NCI-H1105 treated with DMSO at 0.1 percent for 48 hours (cell line): ENCODE data around the gene PSMG1.
"Not testable (repeated sequence)": the region's sequence is repeated elsewhere in the genome, so short reads cannot be mapped to it uniquely, and the experiment has no call there.

Experiments
- DNase-seq: peaks from one replicate; lab custom pipeline; 2025; lab: John Stamatoyannopoulos, UW

Gene PSMG1

DNA sequence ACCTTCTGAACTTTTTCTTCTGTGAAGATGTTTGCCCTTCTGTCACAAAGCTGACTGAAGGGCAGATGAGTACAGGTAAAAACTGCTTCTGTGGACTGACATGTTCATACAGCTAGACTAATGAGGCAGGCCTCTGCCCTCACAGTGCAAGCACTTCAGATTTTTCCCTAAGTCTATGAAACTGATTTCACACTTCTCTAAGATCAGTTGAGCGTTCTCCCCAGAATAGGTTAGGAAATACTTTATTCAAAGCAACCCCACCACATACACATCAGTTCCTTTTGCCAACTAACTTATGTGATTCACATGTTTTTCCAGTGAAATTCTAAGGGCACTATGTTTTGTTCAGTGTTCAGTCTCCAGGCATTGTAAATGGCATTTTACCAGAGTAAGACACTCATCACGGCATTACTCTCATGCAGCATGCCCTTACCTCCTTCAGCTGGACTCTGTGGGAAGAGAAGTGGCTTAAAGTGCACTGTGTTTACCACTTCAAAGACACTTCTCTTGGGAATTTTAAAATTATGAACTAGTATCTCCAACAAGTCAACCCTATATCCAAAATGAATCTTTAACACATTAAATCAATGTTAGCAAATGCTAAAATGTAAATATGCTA lies 5.4 kb upstream of the PSMG1 start:
- DNase-seq, result no peak

DNA sequence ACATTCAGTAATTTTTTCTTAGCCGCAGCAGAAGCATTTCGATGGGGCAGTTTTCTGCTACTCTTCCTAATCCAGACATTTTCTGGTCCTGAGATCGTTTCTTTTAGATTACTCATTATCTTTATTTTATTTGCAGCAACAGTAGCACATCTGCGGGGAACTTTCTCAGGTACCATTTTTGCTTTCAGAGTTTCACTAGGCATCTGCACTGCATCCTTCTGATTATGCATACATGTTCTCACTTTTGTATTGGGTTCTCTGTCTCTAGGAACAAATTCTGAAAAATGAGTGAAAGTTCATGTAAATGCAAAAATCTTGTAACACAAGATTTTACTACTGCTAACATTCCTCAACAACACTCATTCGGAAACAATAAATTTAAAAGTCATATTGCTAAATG lies 3.9 kb upstream of the PSMG1 start:
- no peak for DNase-seq

DNA sequence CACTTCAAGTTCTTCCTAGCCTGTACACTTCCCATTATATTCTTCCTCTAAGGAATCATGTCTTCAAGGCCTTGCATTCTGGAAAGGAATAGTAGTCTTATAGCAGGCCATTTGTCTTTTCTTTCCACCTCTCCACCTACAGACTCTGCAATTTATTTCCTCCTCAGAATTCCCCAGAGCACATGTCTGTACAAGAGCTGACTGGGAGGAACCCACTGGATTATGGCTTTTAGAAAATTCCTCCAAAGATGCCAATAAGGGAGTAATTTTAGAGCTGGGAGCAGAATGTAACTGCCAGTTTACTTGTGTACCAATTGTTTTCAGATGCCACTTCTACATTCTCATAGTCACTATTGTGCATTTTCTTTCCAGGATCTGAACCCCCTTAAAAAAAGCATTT lies 3.4 kb upstream of the PSMG1 start:
- DNase-seq, result no peak

DNA sequence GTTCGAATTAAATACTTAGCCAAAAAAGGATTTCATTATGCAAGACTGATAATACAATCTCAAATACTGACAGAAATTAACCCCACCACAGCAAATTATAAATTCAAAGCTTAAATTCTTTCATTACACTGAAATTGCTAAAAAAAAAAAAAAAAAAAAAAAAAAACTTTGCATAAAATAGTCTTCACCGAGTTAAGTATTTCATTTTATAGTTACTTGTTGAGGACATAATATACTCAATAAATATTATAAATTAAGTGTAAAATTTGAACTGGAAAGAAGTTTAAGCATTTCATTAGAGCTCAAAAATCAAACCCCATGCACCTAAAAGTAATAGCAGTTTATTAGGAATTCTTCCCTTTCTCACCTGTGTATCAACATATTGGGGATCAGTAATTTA lies 1.9 kb upstream of the PSMG1 start:
- no peak for DNase-seq

DNA sequence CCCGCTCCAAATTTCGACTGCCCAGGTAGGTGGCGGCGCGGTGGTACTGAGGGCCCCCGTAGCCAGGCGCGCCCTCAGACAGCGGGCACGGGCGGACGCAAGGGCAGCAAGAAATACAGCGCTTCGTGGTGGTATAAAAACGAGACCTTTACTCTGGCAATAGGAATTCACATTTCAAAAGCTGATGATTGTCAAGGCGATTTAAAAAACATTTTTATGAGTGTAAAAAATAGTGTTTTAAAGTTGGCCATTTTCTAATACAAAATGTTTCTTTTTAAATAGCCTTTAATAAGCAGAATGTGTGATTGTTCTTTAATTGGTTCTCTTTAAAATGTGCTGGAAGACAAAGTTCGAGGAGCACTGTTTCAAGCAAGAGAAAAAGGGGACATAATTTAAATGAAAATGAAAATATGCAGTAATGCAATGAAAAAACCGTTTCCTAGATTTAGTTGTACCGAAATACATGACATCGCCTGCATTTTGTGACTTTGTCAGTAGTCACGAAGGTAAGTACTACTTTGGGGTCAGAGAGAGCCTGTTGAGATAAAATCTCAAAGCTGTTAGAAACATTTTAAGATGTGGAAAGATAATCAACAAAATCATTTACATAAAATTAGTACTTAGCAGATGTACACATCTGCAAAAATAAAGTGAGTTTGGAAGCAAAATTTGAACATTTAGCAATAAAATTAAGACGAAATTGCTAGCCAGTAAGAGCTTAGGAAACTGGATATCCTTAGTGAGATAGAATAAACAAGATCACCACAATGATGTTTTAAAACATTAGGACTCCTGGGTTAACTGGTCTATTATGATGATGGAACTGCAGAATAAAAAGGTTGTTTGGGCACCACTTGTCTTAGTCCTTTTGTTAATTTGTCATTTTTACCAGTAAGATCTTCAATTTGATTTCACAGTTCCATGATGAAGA lies 1.1 kb upstream of the PSMG1 start:
- peak; percentile 47 for DNase-seq

DNA sequence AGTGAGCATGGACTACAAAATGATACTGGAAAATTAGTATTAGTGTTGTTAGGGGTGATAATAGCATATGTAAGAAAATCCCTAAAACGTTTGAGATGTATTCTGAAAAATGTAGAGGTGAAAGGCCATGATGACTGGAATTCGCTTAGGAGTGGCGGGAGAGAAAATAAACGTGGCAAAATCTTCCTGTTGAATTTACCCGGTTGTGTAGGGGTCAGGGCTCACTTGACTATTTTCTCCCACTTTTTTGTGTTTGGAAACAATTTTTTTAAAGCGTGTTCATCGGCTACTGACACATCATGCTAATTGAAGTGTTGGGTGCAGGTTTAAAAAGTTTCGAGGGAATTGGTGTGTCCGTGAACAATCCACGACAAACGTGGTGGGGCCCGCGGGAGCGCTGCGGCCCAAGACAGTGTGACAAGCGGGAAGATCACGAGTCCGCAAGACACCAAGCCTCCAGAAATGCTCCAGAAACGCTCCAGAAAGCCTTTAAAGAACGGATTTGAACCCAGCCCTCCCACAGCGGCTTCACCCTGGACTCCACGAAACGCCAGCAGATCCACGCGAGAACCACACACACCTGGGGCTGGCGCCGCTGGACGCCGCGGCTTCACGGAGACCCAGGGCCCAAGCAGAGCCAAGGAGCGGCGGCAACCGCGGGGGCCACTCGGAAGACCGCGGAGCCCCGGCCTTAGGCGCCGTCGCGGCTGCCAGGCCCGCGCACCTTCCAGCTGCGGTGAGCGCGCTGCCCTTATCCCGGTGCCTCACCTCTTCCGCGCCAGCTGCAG lies 573 bp downstream of the PSMG1 start:
- DNase-seq, result peak; percentile 2

DNA sequence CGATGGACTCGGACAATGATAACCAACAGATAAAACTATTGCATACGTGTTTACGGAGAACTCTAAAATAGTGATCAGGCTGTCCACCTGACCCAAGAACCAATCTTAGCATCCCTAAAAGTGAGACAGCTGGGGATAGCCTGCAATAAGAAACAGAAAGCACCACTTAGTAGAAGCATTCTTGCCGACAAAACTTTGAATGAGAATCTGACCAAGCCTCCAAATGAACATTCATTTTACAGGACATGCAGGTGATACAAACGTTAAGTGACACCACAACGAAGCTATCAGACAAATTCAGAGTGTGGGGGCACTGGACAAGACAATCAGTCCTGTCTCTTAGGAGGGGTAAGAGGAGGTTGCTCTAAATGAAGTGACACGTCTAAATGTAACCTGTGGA lies 1.2 kb downstream of the PSMG1 start:
- DNase-seq, result no peak

DNA sequence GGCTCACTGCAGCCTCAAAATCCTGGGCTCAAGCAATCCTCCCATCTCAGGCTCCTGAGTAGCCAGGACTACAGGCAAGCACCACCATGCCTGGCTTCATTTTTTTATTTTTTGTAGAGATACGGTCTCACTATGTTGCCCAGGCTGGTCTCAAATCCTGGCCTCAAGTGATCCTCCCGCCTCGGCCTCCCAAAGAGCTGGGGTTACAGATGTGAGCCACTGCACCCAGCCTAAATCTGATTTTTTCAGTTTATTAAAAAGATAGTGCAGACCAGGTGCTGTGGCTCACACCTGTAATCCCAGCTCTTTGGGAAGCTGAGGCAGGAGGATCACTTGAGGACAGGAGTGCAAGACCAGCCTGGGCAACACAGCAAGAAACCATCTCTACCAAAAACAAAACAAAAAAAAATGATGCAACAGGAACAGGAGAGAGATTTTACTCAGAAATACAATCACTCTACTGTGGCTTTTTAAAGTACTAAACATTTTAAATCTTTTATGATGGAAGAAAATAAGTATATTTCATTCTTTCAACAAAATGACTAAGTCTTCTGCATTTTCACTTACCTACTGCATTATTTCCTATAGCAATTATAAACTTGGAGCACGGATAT lies 1.9 kb downstream of the PSMG1 start:
- DNase-seq, result no peak

DNA sequence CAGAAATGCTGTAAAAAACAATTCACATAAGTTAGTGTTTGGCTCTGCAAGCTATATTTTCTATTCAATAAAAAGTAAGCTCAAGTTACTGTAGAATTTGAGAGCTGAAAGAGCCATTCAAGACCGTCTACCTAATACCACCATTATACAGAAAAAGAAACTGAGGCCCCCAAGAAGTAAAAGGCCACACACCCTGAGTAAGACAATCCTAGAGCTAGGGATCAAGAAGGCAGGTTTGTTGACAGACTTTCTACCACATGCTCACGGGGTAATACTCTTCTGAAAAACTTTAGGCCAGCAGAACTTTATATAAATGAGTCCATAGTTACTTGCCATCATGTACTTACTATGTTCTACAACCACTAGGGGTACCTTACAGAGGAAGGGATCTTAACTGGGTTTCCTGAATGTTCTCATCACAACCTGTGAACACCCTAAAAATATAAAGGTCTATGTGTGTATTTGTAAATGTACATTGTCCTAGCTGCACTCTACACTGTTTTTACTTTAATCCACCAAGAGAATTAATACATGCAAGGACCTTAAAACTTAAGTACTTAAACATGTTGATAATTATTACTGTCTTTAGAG lies 2.7 kb downstream of the PSMG1 start:
- no peak for DNase-seq

DNA sequence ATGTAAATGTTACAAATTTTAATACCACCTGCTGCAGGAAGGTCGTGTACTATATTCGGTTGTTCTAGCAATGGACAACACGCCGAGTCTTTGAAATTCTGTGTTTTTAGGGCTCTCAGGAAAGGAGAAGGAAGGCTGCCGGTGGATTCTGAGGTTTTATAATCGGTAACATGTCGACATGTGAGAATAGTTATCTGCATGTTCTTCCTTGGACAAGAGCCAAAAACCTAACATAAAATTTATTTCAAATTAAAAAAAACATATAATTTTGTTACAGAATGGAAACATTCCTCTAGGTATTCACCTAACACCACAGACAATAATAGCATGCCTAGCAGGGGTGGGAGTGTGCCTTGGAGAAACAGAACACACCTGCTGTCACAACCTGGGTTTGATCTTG lies 4.8 kb downstream of the PSMG1 start:
- DNase-seq, result no peak

DNA sequence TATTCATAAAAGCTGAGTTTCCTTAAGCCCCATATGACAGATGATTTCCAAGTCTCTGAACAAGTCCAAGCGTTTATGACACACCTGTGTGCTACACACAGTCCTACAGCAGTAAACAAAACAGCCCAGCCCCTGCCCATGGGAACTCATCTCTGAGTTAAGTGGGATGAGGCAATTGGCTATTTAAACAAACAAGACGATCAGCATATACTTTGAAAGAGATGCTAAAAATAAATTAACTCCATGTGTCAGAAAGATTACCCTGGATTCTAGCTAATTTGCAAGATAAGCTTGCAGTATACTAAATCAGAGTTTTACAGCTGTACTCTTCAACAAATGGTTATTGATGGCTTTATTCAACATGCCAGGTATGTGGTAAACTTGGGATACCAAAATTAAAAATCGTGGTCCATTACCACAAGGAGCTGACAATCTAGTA lies 7.0 kb downstream of the PSMG1 start:
- no peak for DNase-seq

DNA sequence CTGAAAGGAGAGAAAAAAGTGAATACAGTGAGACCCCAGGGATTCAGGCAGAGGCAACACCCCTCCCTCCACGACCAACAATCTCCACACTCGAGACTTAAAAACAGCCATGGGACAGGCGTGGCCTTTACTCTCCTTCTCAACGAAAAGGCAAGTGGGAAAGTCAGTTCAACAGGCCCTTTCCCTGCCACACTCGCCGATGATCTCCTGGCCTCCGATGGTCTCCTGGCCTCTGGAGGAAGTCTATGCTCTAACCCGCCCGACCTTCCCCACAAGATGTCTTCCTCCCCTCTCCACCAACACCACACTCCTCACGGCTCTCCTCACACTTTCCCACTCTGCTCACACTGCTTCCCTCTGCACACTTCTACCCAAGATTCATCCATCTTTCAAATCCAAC lies 7.6 kb downstream of the PSMG1 start:
- DNase-seq, result no peak

DNA sequence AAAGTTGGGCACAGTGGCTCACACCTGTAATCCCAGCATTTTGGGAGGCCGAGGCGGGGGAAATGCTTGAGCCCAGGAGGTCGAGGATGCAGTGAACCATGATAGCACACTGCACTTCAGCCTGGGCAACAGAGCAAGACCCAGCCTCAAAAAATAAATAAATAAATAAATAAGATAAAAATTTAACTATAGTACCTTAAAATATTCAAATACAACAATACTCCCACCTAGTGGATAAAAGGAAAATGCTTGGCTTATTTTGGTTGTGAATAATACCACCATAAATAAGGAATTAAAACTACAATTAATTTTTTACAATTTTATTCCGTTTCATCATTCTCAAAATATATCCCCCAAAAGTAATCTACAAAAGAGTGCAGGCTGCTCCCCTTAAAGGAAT lies 8.1 kb downstream of the PSMG1 start:
- peak; percentile 7 for DNase-seq

DNA sequence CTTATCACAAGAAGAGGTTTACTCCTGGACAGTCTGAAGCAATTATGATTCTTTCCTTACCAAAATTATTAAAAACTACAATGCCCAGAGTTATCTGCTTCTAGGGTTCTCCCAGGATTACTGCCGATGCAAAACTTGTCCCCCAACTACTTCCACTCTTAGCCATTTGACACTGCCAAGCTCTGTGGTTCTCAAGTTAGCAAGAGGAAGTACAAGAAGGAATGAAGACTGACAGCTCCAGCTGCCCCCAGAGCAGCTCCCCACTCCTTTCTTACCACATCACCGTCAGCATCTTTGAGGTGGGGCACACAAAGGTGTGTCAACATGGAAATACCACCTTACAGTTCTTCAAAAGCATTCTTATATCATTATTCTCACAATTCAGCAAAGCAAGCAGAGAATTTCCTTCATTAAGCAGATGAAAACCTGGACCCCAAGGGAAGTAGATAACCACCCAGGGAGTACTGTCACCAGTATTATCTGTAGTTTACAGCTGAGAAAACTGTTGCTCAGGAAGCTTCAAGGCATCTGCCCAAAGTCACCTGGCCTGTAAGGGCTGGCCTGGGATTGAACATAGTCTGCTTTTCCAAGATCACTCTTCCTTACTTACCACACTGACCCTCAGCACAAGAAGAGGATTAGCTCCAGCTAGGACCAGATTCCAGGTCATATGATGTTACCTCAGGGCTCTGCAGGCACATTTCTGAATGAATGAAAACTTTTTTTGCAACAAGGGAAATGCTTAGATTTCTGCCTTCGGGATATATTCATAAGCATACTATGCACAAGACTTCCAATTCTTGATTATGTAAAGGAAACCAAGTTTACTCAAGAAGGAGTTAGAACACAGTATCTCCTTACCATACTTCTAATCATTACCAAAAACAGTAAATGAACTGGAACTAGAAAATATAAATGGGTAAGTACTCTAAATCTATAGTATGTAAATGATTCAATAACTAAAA lies 9.3 kb downstream of the PSMG1 start:
- no peak for DNase-seq

DNA sequence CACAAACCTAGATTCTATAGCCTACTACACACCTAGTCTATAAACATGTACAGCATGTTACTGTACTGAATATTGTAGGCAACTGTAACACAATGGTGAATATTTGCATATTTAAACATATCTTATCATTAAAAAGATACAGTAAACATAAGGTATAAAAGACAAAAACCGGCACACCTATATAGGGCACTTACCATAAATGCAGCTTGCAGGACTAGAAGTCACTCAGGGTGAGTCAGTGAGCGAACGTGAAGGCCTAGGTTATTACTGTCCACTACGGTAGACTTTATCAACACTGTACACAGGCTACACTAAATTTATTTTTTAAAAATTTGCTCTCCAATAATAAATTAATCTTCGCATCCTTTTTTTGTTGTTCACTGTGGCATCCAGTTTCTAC lies 13.3 kb downstream of the PSMG1 start:
- no peak for DNase-seq

DNA sequence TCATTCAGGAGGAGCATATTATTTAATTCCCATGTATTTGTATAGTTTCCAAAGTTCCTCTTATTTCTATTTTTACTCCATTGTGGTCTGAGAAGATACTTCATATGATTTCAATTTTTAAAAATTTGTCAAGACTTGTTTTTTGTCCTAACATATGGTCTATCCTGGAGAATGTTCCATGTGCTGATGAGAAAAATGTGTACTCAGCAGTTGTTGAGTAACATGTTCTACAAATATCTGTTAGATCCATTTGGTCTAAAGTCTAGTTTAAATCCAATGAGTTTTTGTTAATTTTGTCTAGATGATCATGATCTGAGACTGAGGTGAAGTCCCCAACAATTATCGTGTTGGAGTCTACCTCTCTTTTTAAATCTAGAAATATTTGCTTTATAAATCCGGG lies 14.5 kb downstream of the PSMG1 start:
- DNase-seq, result no peak

DNA sequence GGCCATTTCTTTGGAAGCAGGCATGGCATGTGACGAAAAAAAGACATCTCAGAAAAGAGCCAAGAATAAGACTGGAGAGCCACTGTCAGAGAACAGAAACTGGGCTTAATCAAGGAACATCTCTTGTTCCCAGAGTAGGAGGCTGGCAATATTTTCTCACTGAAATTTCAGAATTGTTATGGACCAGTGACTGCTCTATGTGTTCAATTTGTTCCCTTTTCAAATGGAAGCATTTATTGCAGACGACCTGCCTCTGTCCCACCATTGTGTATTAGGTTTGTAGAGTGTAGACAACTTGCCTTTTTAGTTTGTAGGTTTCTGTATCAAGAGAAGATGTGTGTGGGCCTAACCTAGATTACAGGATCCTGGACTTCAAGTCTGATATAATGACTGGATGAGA lies 18.7 kb downstream of the PSMG1 start:
- DNase-seq, result no peak

DNA sequence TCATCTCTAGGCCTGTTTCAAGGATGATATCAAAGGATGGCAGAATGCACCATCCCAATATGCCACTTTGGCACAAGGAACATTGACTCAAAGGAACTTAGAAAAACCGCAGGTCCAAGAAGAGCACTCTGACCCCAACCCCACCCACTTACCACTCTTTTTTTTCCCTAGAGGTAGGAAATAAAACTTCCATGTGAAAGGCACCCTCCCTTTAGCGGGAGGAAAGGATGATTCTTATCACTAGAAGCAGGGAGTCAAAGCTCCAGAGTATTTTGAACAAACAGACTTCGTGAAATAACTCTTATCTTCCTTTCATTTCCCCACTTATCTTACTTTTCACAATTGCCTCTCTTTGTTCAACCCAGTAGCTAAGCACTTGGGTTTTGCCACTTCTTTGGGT lies 22.2 kb downstream of the PSMG1 start:
- DNase-seq, result no peak

DNA sequence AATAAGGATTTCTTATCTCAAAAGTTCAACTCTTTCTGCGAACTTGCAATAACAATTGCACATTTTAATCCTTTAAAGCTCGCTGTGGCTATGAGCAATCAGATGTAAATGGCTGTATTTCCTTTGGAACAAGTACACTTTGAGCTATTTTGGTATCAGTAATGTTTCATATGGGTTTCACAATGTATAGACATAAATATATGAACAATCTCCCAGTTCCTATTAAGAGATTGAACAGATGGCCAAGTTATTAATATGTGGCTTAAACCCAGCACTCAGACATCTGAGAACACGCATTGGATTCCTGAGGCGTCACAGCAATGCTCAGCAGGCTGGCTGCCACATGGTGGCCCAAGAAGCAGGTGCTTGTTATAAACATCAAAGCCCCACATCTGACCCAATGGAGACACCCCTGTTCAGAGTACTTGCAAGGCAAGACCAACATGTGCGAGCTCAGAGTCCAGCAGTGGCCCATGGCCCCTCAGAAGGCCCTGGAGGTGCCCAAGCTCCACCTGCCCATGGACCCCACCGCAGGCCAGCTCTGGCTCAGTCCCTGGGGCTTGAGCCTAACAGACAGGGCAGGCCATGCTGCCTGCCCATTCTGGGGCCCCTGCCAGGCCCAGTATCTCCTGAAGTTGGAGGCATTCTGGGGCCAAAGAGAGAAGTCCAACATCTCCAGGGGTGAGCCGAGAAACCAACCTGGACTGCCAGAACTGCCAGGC lies 23.7 kb downstream of the PSMG1 start:
- no peak for DNase-seq

DNA sequence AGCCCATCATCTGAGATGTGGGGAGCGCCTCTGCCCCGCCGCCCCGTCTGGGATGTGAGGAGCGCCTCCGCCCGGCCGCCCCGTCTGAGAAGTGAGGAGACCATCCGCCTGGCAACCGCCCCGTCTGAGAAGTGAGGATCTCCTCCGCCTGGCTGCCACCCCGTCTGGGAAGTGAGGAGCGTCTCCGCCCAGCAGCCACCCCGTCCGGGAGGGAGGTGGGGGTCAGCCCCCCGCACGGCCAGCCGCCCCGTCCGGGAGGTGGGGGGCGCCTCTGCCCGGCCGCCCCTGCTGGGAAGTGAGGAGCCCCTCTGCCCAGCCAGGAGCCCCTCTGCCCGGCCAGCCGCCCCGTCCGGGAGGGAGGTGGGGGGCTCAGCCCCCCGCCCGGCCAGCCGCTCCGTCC lies 26.0 kb downstream of the PSMG1 start:
- DNase-seq, result not testable (repeated sequence)
